ENCODE measurements around the gene BTBD3. TPM values are rescaled to one million over a fixed set of nuclear protein-coding genes. Genes with fewer than 3 reads are reported as not detected.
A peak's percentile ranks its signal among the peaks of the same experiment; 100 is the strongest.

Gene BTBD3
- total RNA-seq, 1 donor from 2014 or later, result 35.1 TPM

GRCh38 chr20:11912659-11913415 is 4.9 kb upstream of the BTBD3 start:
- TF ChIP-seq CTCF (conservative IDR thresholded peaks at IDR 0.05; ENCODE audit: low read depth, low read length), result no peak
- no peak for DNase-seq (ENCODE audit: low read depth)
- no peak overlapping the region for H3K4me3 ChIP-seq (ENCODE audit: low read depth, low read length)

GRCh38 chr20:11918391-11918845 is 725 bp downstream of the BTBD3 start:
- no peak overlapping the region for H3K4me3 ChIP-seq (ENCODE audit: low read depth, low read length)
- no peak for TF ChIP-seq CTCF (conservative IDR thresholded peaks at IDR 0.05; ENCODE audit: low read depth, low read length)
- no peak for DNase-seq (ENCODE audit: low read depth)

- no peak for TF ChIP-seq CTCF (conservative IDR thresholded peaks at IDR 0.05; ENCODE audit: low read depth, low read length)
- H3K4me3 ChIP-seq (ENCODE audit: low read depth, low read length), result peak overlapping the region; percentile 5
- DNase-seq (ENCODE audit: low read depth), result no peak
These were observed 1.3 kb downstream of the BTBD3 start for GRCh38 chr20:11918981-11919380.

GRCh38 chr20:11919581-11919980 is 1.9 kb downstream of the BTBD3 start:
- DNase-seq (ENCODE audit: low read depth), result no peak
- no peak overlapping the region for H3K4me3 ChIP-seq (ENCODE audit: low read depth, low read length)
- TF ChIP-seq CTCF (conservative IDR thresholded peaks at IDR 0.05; ENCODE audit: low read depth, low read length), result no peak

- no peak for TF ChIP-seq CTCF (conservative IDR thresholded peaks at IDR 0.05; ENCODE audit: low read depth, low read length)
- no peak overlapping the region for H3K4me3 ChIP-seq (ENCODE audit: low read depth, low read length)
- no peak for DNase-seq (ENCODE audit: low read depth)
These were observed 2.4 kb downstream of the BTBD3 start for GRCh38 chr20:11920083-11920482.

GRCh38 chr20:11921321-11921720 is 3.6 kb downstream of the BTBD3 start:
- no peak for DNase-seq (ENCODE audit: low read depth)
- TF ChIP-seq CTCF (conservative IDR thresholded peaks at IDR 0.05; ENCODE audit: low read depth, low read length), result no peak
- H3K4me3 ChIP-seq (ENCODE audit: low read depth, low read length), result no peak overlapping the region

GRCh38 chr20:11922561-11922960 is 4.9 kb downstream of the BTBD3 start:
- no peak for DNase-seq (ENCODE audit: low read depth)
- no peak for TF ChIP-seq CTCF (conservative IDR thresholded peaks at IDR 0.05; ENCODE audit: low read depth, low read length)
- no peak overlapping the region for H3K4me3 ChIP-seq (ENCODE audit: low read depth, low read length)
